Eye (tissue), 1 donor: ENCODE data around the gene CD9.

Experiments
- DNase-seq: peaks from one replicate; pipeline ENCODE4 v3.0.0-alpha.2; 2015

Gene CD9

DNA sequence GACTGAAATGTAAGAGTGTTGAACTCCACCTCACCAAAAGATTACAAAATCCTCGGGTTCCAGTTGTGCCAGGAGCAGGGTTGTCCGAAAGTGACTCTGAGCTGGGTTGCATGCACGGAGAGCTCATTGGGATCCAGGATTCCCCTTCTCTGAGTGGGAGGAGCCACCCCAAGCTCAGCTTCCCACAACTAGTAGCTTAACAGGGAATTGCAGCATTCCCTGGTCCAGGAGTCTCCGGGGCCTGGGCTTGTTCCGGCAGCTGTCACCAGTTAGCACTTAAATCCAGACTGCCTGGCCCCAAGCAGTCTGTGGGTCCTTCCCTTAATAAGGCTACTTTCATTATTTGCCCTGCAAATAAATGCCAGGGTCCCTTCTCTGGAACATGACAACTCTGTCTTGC, 50.1 kb downstream of the CD9 start:
- no peak for DNase-seq

DNA sequence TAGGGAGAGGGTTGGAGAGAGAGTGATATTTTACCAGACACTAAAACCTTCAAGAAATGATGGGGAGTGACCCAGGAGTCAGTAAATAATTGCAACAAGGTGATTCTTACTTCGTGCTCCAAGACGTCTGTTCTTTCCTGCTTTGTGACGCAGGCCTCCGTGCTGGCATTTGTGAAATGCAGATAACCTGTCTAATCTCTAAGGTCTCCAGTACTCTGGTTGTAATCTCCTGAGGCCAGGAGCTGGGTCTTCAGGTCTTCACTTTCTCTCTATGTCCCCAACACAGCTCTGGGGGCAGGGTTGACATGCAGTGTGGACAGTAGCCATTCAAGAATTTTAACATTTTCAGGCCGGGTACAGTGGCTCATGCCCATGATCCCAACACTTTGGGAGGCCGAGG, 53.1 kb downstream of the CD9 start:
- no peak for DNase-seq

DNA sequence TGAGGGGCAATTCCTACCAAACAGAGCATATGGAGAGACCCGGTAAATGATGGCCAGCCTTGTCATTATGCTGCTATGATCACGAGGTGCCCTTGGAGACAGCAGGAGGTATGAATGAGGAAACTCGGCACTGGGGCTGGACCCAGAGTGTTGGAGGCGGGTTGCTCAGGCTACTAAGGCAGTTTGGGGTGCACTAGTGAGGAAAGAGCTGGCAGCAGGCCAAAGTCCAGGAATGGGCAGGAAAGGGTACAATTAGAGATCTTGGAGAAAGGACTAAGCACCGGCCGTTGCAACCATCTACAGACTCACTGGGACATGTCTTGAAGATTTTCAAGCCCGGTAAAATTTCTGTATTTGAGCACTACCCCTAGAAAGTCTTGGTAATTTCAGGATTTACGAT, 54.3 kb downstream of the CD9 start:
- DNase-seq = no peak

DNA sequence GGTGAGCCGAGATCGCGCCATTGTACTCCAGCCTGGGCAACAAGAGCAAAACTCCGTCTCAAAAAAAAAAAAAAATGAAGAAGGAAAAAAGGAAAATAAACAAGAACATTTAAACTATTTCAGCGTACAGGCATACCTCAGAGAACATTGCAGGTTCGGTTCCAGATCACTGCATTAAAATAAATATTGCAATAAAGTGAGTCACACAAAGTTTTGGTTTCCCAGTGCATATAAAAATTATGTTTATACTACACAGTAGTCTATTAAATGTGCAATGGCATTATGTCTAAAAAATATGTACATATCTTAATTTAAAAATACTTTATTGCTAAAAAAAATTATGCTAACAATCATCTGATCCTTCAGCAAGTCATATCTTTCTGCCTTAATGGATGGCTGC, 56.8 kb downstream of the CD9 start:
- DNase-seq = no peak

DNA sequence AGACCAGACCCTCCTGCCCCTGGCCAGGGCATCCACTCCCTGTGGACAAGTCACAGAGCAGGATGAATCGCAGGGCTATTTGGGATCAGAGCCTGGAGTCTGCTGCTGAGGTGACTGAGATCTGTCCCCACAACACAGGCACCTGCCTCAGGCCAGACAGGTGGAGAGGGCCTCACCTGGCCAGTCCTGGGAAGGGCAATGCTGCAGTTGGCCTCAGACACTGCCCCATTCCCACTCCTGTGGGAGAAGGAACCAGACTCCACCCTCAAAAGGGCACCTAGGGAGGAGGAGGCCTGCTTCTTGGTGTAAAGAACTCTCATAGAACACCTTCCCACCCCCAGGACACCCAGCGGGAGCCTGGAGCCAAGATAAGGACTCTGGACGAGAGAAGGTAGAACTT, 62.0 kb downstream of the CD9 start:
- DNase-seq = no peak

DNA sequence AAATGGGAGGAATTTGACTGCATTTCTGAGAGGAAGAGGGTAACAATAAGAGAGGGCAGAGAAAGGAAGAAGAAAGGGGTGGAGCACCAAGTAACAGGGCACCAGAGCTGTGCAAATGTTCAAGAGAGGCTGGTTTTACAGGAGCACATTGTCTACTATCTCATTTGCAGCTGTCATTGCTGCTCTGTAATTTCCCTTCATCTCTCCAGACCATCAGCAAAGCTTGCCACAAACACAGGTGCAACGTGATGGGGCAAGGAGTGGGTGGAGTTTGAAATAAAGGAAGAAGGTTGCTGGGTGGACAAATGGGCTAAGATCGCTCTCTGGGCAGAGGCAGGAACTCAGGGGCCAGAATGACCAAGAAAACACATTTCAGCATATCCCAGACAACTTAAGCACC, 62.4 kb downstream of the CD9 start:
- no peak for DNase-seq

DNA sequence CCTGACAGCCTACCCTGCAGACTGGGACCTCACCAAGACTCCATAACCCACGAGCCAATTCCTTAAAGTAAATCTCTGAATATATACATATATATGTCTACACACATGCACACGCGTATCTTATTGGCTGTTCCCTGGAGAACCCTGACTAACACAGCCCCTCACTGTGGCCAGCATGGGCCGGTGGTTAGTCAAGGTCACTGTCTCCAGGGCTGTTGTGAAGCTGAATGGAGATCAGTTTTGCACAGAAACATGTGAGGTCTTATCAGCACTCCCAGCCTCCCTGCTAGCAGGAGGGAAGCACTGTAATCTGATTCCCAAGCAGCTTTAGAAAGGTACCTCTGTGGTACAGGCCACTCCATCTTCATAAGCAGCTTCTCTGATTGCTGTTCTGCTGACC, 63.7 kb downstream of the CD9 start:
- no peak for DNase-seq

DNA sequence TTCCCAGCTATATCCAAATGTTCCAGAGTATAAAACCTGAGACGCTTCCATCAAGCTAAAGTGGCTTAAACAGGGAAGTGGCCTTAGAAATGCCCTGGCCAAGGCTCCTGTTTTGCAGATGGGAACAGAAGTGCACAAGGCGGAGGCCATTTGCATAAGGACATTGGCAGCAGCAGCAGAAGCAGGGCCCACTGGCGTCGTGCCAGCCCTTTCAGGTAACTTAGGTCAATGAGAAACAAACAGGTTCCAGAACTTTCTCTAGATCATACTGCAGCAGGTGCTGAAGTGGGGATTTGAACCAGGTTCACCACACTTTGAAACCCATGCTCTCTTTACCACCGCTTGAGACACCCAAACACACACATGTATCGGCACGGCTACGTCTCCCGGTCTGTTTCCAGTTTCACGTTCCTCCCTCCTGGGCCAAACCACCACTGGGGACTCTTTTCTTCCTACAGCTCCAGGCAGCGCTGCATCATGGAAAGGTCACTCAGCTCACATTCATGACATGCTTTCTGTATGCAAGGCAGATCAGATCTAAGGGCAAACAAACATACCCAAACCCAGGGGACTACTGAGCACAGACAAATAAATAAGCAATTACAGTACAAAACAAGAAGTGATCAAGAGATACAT, 64.3 kb downstream of the CD9 start:
- DNase-seq = no peak

DNA sequence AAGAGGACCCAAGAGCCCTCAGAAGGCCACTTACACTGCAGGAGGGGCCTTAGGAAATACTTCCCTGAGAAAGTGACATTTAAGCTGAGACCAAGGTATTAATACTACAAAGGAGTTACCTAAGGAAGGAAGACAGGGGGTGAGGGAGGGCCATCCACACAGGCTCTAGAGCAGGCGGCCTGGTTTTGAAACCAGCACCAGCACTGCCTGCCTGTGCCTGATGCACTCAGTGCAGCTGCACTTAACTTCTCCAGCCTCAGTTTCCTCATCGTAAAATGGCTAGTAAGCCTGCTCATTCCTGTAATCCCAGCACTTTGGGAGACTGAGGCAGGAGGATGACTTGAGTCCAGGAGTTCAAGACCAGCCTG, 64.8 kb downstream of the CD9 start:
- no peak for DNase-seq

DNA sequence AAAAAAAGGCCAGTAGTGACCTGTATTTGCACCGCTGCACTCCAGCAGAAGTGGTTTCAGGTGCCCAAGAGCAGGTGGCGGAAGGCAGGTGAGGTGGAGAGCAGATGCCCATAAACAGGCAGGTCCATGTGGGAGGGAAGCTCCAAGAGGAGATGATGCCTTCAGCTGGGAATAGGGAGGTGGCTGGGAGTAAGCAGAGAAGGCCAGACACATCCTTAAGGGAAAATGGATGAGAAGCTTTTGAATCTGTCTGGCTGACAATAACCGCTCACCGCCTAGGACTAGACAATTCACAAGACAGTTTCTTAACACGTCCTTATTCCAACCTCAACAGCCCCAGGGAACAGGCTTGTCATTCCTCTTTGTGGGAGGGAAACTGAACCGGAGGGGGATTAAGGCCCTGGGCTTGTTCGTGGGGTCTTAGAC, 66.4 kb downstream of the CD9 start:
- DNase-seq = peak; percentile 42

DNA sequence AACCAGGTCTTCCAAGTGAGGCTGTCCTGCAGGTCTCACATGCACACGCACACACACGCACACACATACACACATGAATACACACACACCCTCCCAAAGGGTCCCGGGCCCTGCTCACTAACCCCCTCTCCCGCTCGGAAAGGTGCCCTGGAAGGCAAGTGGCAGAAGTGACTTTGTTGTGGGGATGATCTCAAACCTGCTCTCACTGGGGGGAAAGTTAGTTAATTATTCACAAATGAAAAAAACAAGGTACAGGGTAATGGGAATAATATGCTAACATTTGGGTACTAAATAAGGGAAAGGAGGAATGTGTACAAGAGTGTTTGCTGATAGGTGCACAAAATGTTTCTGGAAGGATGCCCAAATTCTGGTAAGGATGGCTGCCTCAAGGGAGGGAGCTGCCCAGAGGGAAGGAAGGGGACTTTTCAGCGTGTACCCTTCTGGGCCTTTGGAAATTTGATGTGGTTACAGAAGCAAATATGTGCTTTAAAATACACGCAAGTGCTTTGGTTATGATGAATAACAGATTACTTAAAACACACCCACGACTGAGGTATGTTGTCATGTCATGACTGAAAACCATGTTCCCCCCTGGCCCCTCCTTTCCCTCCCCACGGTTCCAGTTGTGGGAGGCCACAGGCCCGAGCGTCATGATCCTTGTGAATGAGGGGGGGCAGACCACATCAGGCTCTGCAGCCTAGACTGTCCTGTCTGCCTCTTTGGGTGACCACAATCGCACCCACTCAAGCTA, 66.9 kb downstream of the CD9 start:
- DNase-seq = peak; percentile 37

DNA sequence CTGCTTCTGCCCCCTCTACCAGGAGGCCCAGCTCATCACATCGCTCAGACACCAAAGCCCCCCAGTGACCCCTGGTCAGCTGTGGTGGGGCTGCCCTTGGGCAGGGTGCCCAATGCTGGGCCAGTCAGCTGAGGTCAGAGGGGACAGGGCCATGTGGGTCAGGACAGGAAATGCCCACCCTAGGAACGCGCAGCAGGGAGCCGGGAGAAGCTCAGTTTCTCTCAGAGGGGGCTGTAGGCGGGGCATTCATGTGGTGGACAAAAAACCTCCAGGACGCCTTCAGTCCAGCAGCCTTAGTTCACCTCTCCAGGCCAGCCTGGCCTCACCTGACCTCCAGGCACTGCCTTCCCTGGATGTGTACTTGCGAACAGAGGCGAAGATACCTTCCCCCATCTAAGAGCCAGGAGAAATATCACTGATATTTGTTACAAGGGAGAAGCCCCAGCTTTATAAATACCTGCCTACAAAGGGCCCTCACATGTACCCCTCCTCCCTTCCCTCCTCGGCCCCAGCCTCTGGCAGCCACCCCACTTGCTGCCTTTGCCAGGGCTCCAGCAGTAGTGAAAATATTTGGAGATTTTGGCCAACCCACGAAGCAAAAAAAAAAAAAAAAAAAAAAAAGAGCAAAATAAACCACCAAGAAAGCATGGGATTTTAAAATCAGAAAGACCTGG, 68.4 kb downstream of the CD9 start:
- DNase-seq = no peak

DNA sequence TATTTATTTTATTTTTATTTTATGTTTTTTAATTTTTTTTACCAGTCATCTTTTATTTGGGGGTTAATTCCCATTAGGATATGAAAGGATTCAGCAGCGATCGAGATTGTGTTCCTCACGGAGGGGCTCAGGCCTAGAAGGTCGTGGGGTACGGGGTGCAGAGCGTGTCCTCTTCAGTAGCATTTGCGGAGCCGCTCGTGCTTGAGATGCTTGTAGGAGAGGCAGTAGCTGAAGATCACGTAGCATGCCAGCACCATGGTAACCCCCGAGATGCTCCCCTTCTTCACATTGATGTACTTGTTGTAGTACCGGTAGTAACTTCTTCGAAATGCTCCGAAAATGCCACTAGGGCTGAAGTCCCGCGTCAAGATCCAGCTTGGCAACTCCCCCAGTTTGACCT, 69.8 kb downstream of the CD9 start:
- DNase-seq = no peak

DNA sequence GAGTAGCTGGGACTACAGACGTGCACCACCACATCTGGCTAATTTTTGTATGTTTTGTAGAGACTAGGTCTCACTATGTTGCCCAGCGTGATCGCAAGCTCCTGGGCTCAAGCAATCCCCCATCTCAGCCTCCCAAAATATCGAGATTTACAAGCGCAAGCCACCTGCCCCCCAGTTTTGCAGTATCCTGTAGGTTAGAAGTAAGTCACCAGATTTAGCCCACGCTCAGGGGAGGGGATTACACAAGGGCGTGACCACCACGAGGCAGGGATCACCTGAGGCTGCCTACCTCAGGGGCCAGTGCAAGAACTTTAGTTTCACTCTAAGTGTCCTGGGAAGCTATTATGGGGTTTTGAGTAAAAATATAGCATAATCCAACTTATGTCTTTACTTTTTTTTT, 71.1 kb downstream of the CD9 start:
- no peak for DNase-seq

DNA sequence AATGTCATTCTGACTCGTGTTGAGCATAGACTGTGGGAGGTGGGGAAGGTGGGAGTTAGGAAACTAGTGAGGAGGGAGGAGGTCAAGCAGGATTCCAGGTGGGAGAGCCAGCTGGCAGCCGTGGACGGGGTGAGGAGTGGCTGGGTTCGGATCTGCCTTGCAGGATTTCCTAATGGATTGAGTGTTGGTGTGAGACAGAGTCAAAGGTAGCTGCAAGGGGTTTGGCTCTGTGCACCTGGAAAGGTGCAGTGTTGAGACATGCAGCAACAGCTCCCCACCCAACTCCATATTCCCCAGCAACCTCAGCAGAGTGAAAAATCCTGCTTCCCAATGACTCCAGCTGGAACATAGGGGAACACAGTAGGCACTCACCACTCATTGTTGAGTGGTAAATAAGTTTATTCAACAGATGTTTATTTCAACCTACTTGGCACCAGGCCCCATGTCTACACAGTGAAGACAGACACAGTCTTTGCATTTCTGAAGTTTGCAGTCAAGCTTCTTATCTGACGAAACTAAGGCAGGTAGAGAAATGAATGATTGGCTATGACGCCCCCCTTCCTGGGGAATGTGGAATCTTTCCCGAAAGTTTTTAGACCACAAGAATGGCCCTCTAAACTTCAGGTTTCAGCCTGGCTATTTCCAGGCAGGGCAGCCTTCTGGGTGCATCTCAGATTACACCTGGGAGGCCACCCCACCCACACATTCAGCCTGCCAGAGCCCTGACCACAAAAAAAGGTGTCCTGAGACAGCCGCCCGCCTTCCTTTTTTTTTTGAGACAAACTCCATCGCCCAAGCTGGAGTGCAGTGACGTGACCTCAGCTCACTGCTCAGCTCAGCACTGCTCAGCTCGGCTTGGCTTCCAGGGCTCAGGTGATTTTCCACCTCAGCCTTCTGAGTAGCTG, 72.4 kb downstream of the CD9 start:
- DNase-seq = no peak

DNA sequence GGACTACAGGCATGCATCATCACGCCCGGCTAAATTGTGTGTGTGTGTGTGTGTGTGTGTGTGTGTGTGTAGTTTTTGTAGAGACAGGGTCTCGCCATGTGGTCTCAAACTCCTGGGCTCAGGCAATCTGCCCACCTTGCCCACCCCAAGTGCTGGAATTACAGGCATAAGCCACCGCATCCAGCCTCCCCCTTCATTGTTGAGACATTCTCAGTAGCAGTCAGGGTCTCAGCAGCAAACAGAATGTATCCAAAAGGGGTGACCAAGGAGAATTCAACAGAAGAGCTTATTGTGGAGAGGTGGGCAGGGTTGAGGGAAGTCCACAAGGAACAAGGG, 73.0 kb downstream of the CD9 start:
- peak; percentile 42 for DNase-seq

DNA sequence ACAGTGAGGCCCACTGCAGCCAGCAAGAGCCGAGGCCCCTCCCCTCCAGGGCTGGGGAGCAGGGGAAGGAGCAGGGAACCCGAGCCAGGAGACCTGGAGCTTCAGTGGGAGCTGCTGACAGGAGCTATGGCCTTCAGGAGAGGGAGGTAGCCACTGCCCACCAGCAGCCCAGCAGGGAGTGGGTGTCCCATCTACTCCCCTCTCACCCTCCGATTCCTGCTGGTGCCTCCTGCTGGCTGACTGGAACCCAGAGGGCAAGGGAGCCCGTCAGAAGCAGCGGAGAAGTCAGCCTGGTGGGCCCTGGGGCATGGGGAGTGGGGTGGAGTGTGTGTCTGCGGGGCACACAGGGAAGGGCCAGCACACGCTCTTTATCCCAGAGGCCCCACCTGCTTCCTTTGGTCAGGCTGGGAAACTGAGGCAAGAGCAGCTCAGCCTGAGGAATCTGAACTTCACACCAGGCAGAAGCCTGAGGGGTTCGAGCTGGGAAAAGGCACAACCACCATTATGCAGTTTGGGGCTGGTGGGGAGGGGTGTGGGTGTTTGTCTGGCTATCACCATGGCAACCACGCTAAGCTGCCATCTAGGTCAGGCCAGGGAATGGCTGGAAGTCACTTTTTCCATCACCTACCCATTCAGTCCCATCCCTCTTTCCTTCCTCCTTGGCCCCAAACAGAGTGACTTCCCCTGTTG, 73.5 kb downstream of the CD9 start:
- DNase-seq = peak; percentile 65

DNA sequence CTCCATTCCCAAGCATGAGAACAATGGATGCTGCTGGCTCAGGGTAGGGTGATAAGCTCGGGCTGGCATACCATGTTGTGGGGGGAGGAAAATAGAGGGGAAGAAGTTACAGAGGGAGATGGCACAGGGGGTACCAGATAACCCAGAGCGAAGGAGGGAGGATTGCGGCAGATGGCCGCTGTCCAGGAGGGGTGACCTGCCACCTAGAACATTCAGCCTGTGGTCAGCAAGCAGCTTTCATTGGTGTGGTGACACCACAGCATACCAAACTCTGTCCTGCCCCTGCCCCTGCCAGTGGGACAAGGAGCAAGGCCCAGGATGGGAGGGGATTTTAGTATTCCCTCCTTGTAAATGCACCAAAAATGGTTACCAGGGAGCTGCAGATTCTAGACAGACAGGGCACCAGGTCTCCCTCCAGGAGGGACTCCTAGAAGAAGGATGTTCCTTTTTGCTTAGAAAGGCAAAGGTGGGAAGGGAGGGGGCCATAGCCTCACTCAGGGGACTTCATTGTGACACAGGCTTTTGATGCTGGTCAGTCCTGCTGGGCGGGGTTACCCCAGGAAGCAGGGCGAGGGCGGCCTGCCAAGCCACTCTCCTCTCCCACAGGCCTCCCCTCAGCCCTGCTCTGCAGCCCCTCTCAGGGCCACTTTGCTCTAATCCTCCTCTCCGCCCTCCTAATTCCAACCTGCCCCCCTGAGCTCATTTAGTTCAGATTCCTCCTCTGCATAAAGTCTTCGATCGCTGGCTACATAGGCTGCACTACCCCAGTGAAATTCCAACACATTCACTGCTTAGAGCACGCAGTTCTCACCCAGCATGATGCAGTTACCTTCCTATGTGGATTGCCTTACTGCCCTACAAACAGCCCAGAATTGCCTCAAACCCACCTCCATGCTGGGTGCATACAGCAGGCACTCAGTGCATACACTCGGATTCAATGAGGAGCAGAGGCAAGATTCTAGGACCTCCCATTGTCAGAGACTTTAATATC, 74.3 kb downstream of the CD9 start:
- peak; percentile 30 for DNase-seq

DNA sequence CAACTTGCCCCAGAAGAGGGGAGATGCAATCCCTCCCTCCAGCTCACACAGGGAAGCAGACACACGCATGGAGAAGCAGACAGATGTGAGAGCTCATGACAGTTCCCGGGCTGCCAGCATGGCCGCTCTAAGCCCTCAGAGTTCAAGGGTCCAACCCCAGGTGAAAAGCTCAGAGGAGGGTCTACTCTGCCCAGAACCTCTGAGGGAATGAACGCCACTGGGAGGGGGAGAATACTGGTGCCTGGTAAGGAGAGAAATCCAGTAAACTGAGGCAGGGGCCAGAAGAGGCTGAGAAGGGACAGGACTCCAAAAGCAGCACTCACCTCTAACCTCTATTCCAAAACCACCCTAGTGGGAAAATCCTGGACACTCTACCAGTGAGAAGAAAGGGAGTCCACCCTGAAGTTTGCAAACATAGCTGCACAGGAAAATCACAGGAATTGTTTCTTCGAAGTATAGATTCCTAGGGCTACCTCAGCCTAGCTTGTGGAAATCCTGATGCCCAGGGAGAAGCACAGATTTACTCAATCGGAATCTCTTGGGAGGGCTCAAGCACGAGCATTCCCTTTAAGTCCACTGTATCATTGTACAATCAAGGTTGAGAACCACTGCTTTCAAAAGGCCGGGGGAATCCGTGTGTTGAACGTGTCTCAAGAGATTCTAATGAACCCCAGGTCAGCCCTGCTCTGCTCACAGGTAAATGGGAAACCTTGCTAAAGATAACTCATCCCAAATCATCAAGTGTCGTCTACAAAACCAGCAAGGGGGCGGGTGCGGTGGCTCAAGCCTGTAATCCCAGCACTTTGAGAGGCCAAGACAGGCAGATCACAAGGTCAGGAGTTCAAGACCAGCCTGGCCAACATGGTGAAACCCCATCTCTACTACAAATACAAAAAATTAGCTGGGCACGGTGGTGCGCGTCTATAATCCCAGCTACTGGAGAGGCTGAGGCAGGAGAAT, 76.0 kb downstream of the CD9 start:
- peak; percentile 86 for DNase-seq

DNA sequence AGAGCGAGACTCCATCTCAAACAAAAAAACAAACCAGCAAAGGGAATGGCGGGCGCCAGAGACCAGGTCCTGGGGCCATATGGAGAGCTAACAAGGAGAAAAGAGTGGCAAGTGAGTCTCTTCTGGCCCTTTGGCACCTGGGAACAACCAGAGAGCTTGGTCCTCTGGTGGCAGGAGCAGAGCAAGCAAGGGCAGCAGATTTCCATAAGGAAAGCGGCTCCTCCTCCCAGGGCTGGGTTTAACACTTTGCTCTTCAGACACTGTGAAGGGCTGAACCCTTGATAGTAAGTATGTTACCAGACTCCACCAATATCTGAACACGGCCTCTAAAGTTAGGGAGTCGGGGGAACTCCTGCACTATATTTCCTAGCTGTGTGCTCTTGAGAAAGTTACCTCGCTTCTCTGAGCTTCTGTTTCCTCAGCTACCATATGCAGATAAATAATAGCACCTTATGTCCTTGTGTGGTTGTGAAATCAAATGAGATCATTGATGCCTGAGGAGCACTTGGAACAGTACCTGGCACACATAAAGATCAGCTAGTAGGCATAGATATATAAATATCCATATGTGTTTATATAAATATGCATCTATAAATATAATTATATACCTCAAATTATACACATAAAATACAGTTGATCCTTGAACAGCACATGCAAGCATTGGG, 76.9 kb downstream of the CD9 start:
- no peak for DNase-seq
